ENCODE measurements around the gene SF3B3. TPM values are rescaled to one million over a fixed set of nuclear protein-coding genes. Genes with fewer than 3 reads are reported as not detected.

The SF3B3 gene
- total RNA-seq, 4 donors from 2014 or later = 84.2 to 118 (median 95.6) TPM

DNA sequence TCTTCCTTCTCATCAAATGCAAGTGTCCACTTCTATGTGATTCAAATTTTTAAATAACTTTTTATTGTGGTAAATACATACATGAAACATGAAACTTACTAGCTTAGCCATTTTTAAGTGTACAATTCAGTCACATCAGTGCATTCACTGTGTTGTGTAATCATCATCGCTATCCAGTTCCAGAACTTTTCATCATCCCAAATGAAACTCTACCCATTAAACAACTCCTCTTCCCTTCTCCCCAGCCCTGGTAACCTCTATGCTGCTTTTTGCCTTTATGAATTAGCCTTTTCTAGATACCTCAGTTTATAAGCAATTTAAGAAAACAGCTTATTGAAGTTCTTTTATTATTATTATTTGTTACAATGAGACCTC is 81.7 kb downstream of the SF3B3 start:
- TF ChIP-seq, protein P1, sequence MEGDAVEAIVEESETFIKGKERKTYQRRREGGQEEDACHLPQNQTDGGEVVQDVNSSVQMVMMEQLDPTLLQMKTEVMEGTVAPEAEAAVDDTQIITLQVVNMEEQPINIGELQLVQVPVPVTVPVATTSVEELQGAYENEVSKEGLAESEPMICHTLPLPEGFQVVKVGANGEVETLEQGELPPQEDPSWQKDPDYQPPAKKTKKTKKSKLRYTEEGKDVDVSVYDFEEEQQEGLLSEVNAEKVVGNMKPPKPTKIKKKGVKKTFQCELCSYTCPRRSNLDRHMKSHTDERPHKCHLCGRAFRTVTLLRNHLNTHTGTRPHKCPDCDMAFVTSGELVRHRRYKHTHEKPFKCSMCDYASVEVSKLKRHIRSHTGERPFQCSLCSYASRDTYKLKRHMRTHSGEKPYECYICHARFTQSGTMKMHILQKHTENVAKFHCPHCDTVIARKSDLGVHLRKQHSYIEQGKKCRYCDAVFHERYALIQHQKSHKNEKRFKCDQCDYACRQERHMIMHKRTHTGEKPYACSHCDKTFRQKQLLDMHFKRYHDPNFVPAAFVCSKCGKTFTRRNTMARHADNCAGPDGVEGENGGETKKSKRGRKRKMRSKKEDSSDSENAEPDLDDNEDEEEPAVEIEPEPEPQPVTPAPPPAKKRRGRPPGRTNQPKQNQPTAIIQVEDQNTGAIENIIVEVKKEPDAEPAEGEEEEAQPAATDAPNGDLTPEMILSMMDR (IDR thresholded peaks at IDR 0.05) = no peak
- no peak for DNase-seq (ENCODE audit: low spot score)
- ATAC-seq (ENCODE audit: low FRiP score) = no peak

DNA sequence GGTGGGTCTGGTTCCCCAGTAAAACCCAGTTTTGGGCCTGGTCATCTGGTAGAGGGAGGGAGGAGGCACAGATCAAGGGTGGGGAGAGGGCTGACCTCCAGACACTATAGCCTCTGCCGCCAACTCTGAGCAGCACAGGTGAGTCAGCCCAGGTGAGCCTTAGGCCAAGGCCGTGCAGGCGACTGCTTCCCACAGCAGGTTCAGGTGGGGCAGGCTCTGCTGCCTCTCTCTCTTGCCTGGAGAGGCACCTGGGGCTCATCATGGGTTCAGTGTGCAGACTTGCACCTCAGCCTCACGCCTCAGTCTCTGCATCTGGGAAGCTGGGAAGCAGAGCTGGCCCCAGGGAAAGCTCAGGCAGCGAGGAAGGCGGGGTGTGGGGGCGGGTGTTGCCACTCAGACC is 84.9 kb downstream of the SF3B3 start:
- TF ChIP-seq, protein P1 (IDR thresholded peaks at IDR 0.05) = no peak
- DNase-seq (ENCODE audit: low spot score) = no peak

DNA sequence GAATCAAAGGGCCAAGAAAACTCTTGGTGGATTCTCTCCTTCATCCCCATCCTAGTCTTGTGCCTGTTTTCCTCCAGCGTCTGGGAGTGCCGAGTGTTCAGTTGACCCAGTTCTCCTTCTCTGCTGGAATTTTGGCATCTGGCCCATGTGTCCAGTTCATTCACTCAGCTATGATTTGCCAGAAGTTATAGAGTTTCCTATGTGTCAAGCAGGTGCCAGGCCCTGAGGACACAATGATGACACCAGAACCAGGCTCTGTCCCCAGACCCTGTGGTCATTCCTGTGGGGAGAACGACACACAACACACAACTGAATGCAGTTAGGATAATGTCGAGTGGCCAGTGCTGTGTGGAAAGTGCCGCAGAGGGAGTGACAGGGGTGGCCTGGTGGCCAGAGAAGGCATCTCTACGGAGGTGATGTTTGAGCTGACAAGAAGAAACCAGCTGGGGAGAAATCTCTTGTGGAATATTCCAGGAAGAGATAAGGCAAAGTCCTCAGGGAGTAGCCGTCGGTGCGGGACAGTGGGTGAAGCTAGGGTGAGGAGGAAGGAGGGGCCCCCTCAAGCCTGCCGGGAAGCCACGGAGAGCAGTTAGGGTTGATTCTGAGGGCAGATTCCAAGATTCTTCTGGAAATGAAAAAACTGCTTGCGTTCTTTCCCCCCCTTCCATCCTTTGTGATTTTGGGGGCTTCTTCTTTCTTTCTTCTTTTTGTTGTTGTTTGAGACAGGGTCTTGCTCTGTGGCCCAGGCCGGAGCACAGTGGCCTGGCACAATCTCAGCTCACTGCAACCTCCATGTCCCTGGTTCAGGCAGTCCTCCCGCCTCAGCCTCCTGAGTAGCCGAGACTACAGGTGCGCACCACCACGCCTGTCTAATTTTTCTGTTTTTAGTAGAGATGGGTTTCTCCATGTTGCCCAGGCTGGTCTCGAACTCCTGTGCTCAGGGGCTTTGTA is 86.9 kb downstream of the SF3B3 start:
- ATAC-seq (ENCODE audit: low FRiP score) (no peak), DNase-seq (ENCODE audit: low spot score) (no peak)
- TF ChIP-seq, protein P1 (IDR thresholded peaks at IDR 0.05) = no peak

More for the DNA sequence above, 84.9 kb downstream of the SF3B3 start:
- ATAC-seq (ENCODE audit: low FRiP score) = no peak

DNA sequence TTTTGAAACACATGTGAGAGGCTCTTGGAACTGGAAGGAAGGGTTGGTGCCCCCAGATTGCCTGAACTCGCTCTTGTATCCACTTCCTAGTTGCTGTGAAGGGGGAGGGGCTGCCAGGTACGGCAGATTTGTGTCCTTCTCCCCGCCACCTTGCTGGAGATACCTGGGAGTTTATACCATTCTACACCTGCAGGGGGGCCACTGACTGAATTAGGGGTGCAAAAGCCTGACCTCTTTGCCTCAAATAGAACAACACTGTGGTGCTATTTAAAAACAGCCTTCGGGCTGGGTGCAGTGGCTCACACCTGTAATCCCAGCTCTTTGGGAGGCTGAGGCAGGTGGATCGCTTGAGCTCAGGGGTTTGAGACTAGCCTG is 87.6 kb downstream of the SF3B3 start:
- TF ChIP-seq, protein P1 (IDR thresholded peaks at IDR 0.05) = no peak

DNA sequence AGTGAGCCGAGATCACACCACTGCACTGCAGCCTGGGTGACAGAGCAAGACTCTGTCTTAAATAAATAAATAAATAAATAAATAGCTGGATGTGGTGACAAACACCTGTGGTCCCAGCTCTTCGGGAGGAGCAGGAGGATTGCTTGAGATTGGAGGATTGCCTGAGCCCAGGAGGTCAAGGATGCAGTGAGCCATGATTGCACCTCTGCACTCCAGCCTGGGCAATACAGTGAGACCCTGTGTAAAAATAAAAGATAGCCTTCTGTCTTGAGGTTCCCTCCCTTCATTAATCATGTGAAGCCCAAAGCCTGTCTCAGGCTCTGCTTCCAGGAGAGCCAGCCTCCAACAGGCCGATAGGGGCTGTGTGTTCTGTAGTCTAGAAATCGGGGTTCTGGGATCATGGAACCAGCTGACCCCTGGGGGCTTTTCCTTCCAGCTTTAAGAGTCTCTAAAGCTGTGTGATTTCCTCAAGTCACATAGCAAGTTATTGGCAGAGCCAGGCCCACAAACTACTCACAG is 88.2 kb downstream of the SF3B3 start:
- DNase-seq (ENCODE audit: low spot score) (no peak), ATAC-seq (ENCODE audit: low FRiP score) (no peak)
- TF ChIP-seq, protein P1 (IDR thresholded peaks at IDR 0.05) = no peak

More for the DNA sequence above, 87.6 kb downstream of the SF3B3 start:
- no peak for DNase-seq (ENCODE audit: low spot score)
- ATAC-seq (ENCODE audit: low FRiP score) = no peak

DNA sequence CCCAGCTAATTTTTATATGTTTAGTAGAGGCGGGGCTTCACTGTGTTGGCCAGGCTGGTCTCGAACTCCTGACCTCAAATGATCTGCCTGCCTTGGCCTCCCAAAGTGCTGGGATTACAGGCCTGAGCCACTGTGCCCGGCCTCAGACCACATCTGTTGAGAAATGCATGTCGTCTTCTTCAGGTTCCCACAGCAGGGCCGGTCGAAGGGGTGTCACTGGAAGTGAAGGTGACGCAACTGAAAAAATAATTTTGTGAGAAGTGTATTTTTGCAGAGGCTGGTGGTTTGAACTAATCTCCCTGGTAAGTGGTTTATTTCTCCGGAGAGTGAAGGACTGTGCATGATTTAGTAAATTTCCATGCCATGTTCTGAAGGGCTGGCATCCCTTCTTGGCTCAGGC is 89.3 kb downstream of the SF3B3 start:
- no peak for ATAC-seq (ENCODE audit: low FRiP score)
- no peak for DNase-seq (ENCODE audit: low spot score)
- TF ChIP-seq, protein P1 (IDR thresholded peaks at IDR 0.05) = no peak

Measured in omental fat pad (tissue), 4 donors.